Brain microvascular endothelial cell (primary cell): ENCODE data around the gene ST3GAL5.

Experiments
- DNase-seq: peaks from one replicate; pipeline ENCODE4 v3.0.0-alpha.2; 2020
- H3K27ac ChIP-seq: fragments of 250-450 bp; sonication (Bioruptor Pico); 2 replicates; pipeline ENCODE4 v1.5.1; 2020; ENCODE audit warnings: mild to moderate bottlenecking, moderate library complexity
- H3K27me3 ChIP-seq: fragments of 250-450 bp; sonication (Bioruptor Pico); replicated peaks from 2 replicates; pipeline ENCODE4 v1.5.1; 2020; ENCODE audit warnings: mild to moderate bottlenecking
- H3K36me3 ChIP-seq: fragments of 250-450 bp; sonication (Bioruptor Pico); replicated peaks from 2 replicates; pipeline ENCODE4 v1.5.1; 2020; ENCODE audit warnings: mild to moderate bottlenecking
- H3K4me3 ChIP-seq: 2 replicates; pipeline ENCODE4 v1.5.1; 2011; ENCODE audit warnings: low read depth, mild to moderate bottlenecking, control low read depth, low read length, moderate library complexity
- CTCF ChIP-seq: IDR thresholded peaks from 2 replicates; pipeline ENCODE4 v1.5.1; 2011; ENCODE audit warnings: low read depth, mild to moderate bottlenecking, moderate library complexity, low read length, control low read depth, inconsistent platforms; ENCODE audit errors: missing control alignments
- in situ Hi-C: cut with HindIII; loops from 2 replicates; pipeline ENCODE4 v1.10.0; 2017; ENCODE audit warnings: low sequenced_read_pairs, low pct_ligation_motif_present

ST3GAL5 gene

GRCh38 chr2:85911814-85912692 lies 23.3 kb upstream of the ST3GAL5 start:
- Histone ChIP-seq H3K27me3 (no peaks in the 10 kb centered on the region), H3K4me3 (no peak overlapping the region), H3K36me3 (no peaks in the 10 kb centered on the region), H3K27ac (peak overlapping the region; percentile 66)
- DNase-seq, result peak; percentile 61
- in situ Hi-C loops, result no loop called here
- no peak for TF ChIP-seq CTCF

GRCh38 chr2:85911097-85911496 lies 22.3 kb upstream of the ST3GAL5 start:
- in situ Hi-C loops, result no loop called here
- TF ChIP-seq CTCF, result no peak
- Histone ChIP-seq H3K27ac (no peak overlapping the region), H3K4me3 (no peak overlapping the region), H3K36me3 (no peaks in the 10 kb centered on the region), H3K27me3 (no peaks in the 10 kb centered on the region)
- DNase-seq, result no peak

- no peak overlapping the region for H3K27ac ChIP-seq
- no peak for TF ChIP-seq CTCF
- in situ Hi-C loops, result no loop called here
Measured at GRCh38 chr2:85909005-85909404, 20.2 kb upstream of the ST3GAL5 start.

GRCh38 chr2:85908506-85908905 lies 19.7 kb upstream of the ST3GAL5 start:
- TF ChIP-seq CTCF, result no peak

More at GRCh38 chr2:85909005-85909404, 20.2 kb upstream of the ST3GAL5 start:
- no peaks in the 10 kb centered on the region for H3K27me3 ChIP-seq
- H3K4me3 ChIP-seq, result no peak overlapping the region
- no peak for DNase-seq
- no peaks in the 10 kb centered on the region for H3K36me3 ChIP-seq

GRCh38 chr2:85907671-85908157 lies 18.9 kb upstream of the ST3GAL5 start:
- no peak for DNase-seq
- Histone ChIP-seq H3K4me3 (no peak overlapping the region), H3K27ac (no peak overlapping the region), H3K27me3 (no peaks in the 10 kb centered on the region), H3K36me3 (no peaks in the 10 kb centered on the region)
- no peak for TF ChIP-seq CTCF
- in situ Hi-C loops, result no loop called here

More at GRCh38 chr2:85908506-85908905, 19.7 kb upstream of the ST3GAL5 start:
- H3K4me3 ChIP-seq, result no peak overlapping the region
- no peaks in the 10 kb centered on the region for H3K27me3 ChIP-seq
- no peak overlapping the region for H3K27ac ChIP-seq
- in situ Hi-C loops, result no loop called here
- H3K36me3 ChIP-seq, result no peaks in the 10 kb centered on the region
- DNase-seq, result no peak
